Endodermal cell (in vitro differentiated cells): Measurements from ENCODE around the gene MTCP1. TPM values are rescaled to one million over a fixed set of nuclear protein-coding genes. Genes with fewer than 3 reads are reported as not detected.
A peak's percentile ranks its signal among the peaks of the same experiment; 100 is the strongest.

Source experiments
- DNase-seq: peaks from one replicate; pipeline ENCODE4 v3.0.0-alpha.2; 2017
- H3K27ac ChIP-seq: 2 replicates; pipeline ENCODE4 v1.5.1; 2013; ENCODE audit warnings: mild to moderate bottlenecking, low read depth, low read length, moderate library complexity
- H3K27me3 ChIP-seq: 2 replicates; pipeline ENCODE4 v1.6.1; 2013; ENCODE audit warnings: mild to moderate bottlenecking, low read length, moderate library complexity; ENCODE audit not compliant: insufficient read depth, control insufficient read depth, poor library complexity, severe bottlenecking
- H3K36me3 ChIP-seq: 2 replicates; pipeline ENCODE4 v1.7.0; 2013; ENCODE audit warnings: mild to moderate bottlenecking, low read length, moderate library complexity; ENCODE audit not compliant: control insufficient read depth, insufficient read depth
- H3K4me1 ChIP-seq: one replicate; pipeline ENCODE4 v1.7.0; 2013; ENCODE audit warnings: low read length; ENCODE audit not compliant: control insufficient read depth, insufficient read depth
- H3K4me3 ChIP-seq: 2 replicates; pipeline ENCODE4 v1.5.1; 2013; ENCODE audit warnings: mild to moderate bottlenecking, low read length, moderate library complexity
- H3K9ac ChIP-seq: 2 replicates; pipeline ENCODE4 v1.6.1; 2013; ENCODE audit warnings: mild to moderate bottlenecking, low read length, moderate library complexity; ENCODE audit not compliant: poor library complexity, severe bottlenecking; ENCODE audit errors: extremely low read depth
- H3K9me3 ChIP-seq: 2 replicates; pipeline ENCODE4 v1.6.1; 2013; ENCODE audit warnings: mild to moderate bottlenecking, low read length, moderate library complexity; ENCODE audit not compliant: control insufficient read depth
- H3K27ac Mint-ChIP-seq: 2 replicates; pipeline ENCODE4 v1.8.0; 2020; ENCODE audit warnings: mixed read lengths
- H3K27me3 Mint-ChIP-seq: 2 replicates; pipeline ENCODE4 v1.8.0; 2021; ENCODE audit warnings: mild to moderate bottlenecking, mixed read lengths; ENCODE audit not compliant: insufficient read depth
- H3K36me3 Mint-ChIP-seq: 2 replicates; pipeline ENCODE4 v1.8.0; 2020; ENCODE audit warnings: low read depth, mixed read lengths
- H3K4me1 Mint-ChIP-seq: 2 replicates; pipeline ENCODE4 v1.8.0; 2020; ENCODE audit warnings: mixed read lengths
- H3K4me3 Mint-ChIP-seq: 2 replicates; pipeline ENCODE4 v1.8.0; 2020; ENCODE audit warnings: mild to moderate bottlenecking, moderate library complexity, mixed read lengths
- H3K9me3 Mint-ChIP-seq: 2 replicates; pipeline ENCODE4 v1.8.0; 2020; ENCODE audit warnings: mild to moderate bottlenecking, mixed read lengths
- WGBS, 2 experiments: methylation state at CpG; one replicate each; pipeline versions ENCODE4 v1.1.5 to v1.1.7; 2013; ENCODE audit warnings: missing lambda C conversion rate in 2 of 2, mixed read lengths in 1 of 2; ENCODE audit not compliant: insufficient coverage in 1 of 2, insufficient read length in 1 of 2; 5-methylcytosine and 5-hydroxymethylcytosine counted together
- total RNA-seq, 2 donors: library from RNA; stranded (reverse); fragmentation: NEBNext Ultra II Directional in 1 of 2; extraction: Animal tissue kit (Norgen Biotek cat#: 25700) in 1 of 2; gene quantifications; 2 replicates in 1 of 2; 3 replicates in 1 of 2; pipeline ENCODE4 v1.2.1, GENCODE V29; 2021
- TF ChIP-seq, protein P1 (sequence below): fragments of 200-600 bp; sonication (generic); conservative IDR thresholded peaks from 2 replicates; pipeline ENCODE4 v1.5.0; 2021; ENCODE audit warnings: antibody characterized with exemption, mild to moderate bottlenecking

The MTCP1 gene
- total RNA-seq, 2 donors from 2014 or later: 12.6 to 17.4 TPM

DNA sequence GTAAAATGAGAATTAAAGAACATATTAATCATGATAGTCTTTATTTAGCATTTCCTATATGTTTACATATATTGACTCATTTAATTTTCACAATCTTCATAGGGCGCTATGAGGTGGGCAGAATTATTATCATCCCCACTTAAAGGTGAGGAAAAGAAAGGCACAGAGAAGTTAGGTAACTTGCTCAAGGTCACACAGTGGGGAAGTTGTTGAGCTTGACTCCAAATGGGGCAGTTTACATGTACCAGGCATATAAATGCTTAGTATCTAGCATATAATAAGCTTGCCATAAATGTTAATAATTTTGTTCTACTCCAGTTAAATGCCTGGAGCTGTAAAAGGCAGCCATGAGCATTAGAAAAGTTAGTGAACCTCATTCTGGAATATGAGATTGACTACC lies 1.5 kb downstream of the MTCP1 start:
- no peak overlapping the region for H3K9ac ChIP-seq
- H3K4me3 Mint-ChIP-seq: peak overlapping the region; percentile 90
- H3K9me3 ChIP-seq: no peaks in the 10 kb centered on the region
- H3K27ac Mint-ChIP-seq: no peak overlapping the region
- DNase-seq: no peak
- H3K36me3 Mint-ChIP-seq: peaks cover 13% of the 10 kb centered on the region
- H3K27me3 Mint-ChIP-seq: no peaks in the 10 kb centered on the region
- peaks cover 64% of the 10 kb centered on the region for H3K9me3 Mint-ChIP-seq
- TF ChIP-seq, protein P1, sequence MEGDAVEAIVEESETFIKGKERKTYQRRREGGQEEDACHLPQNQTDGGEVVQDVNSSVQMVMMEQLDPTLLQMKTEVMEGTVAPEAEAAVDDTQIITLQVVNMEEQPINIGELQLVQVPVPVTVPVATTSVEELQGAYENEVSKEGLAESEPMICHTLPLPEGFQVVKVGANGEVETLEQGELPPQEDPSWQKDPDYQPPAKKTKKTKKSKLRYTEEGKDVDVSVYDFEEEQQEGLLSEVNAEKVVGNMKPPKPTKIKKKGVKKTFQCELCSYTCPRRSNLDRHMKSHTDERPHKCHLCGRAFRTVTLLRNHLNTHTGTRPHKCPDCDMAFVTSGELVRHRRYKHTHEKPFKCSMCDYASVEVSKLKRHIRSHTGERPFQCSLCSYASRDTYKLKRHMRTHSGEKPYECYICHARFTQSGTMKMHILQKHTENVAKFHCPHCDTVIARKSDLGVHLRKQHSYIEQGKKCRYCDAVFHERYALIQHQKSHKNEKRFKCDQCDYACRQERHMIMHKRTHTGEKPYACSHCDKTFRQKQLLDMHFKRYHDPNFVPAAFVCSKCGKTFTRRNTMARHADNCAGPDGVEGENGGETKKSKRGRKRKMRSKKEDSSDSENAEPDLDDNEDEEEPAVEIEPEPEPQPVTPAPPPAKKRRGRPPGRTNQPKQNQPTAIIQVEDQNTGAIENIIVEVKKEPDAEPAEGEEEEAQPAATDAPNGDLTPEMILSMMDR: no peak
- no peak overlapping the region for H3K27ac ChIP-seq
- H3K27me3 ChIP-seq: no peaks in the 10 kb centered on the region
- no CpG with 5 or more reads among the region's 1 CpG for WGBS, 2 experiments
- H3K4me3 ChIP-seq: peak overlapping the region; percentile 90
- peaks cover 2% of the 10 kb centered on the region for H3K4me1 Mint-ChIP-seq
- H3K4me1 ChIP-seq: no peaks in the 10 kb centered on the region
- peaks cover 13% of the 10 kb centered on the region for H3K36me3 ChIP-seq

DNA sequence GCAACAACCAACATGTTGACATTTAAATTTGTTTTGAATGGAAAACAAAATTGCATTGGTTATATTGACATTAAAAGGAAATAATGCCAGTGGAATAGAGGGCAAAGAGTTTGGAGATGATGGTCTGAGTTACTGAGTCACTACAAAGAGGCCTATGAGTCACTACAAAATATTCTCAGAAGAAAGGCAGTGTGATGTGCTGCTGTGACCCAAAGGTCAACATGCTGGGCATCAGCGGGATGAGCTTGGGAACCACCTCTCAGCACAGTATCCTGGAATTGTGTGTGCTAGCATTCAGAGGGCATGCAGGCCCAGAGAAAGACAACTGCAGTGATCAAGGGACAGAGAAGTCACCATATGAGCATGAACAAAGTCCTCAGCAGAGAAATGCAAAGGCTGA lies 2.8 kb downstream of the MTCP1 start:
- Mint-ChIP-seq H3K27ac (no peak overlapping the region), H3K4me1 (peaks cover 4% of the 10 kb centered on the region), H3K4me3 (no peak overlapping the region), H3K27me3 (no peaks in the 10 kb centered on the region), H3K9me3 (peaks cover 56% of the 10 kb centered on the region), H3K36me3 (peaks cover 6% of the 10 kb centered on the region)
- Histone ChIP-seq H3K9ac (no peak overlapping the region), H3K9me3 (no peaks in the 10 kb centered on the region), H3K36me3 (peaks cover under 1% of the 10 kb centered on the region), H3K27me3 (no peaks in the 10 kb centered on the region), H3K4me1 (no peaks in the 10 kb centered on the region), H3K27ac (no peak overlapping the region), H3K4me3 (no peak overlapping the region)
- TF ChIP-seq, protein P1: no peak
- DNase-seq: no peak
- WGBS, 2 experiments: 71% methylated on average over 1 of the region's 1 CpG; no CpG with 5 or more reads in 1 of the 2 experiments

DNA sequence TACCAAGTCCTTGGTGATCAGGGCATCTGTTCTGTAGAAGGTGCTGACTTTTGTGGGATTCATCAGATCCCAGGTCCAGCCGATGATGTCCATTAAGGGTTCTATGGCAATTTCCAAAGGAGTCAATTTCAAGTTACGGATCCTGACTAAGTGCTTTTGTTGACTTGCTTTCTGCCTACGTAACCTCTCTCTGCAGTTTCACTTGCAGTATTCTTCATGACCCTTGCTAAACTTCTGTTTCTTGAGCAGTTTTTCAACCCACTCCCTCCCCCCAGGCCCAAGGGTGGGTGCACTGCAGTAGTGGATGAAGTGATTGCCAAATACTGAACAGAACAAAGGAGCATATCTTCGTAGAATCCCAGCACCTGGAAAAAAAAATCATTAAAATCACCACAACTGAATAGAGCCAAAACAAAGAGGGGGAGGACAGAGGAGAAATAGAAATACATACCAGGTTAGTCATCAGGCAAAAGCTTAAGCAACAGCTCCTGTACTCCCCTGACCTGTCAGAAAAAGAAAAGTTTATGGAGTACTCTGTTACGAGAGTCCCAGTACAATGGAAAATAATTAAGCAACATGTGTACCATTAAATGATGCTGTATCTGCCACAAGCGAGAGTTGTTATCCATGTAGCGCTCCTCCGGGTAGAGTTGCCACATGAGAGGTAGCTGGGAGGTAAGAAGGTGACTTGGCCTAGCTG lies 5.8 kb downstream of the MTCP1 start:
- H3K27me3 ChIP-seq: no peaks in the 10 kb centered on the region
- Mint-ChIP-seq H3K4me1 (peaks cover 4% of the 10 kb centered on the region), H3K4me3 (no peak overlapping the region), H3K9me3 (peaks cover 42% of the 10 kb centered on the region), H3K27ac (no peak overlapping the region), H3K27me3 (no peaks in the 10 kb centered on the region), H3K36me3 (no peaks in the 10 kb centered on the region)
- WGBS, 2 experiments: 95 to 100% methylated on average over 2 to 8 of the region's 8 CpGs
- H3K36me3 ChIP-seq: no peaks in the 10 kb centered on the region
- TF ChIP-seq, protein P1: no peak
- no peak overlapping the region for H3K4me3 ChIP-seq
- DNase-seq: no peak
- H3K4me1 ChIP-seq: no peaks in the 10 kb centered on the region
- H3K27ac ChIP-seq: no peak overlapping the region
- no peak overlapping the region for H3K9ac ChIP-seq
- no peaks in the 10 kb centered on the region for H3K9me3 ChIP-seq
